Measurements from ENCODE around the gene KLHL14. TPM values are rescaled to one million over a fixed set of nuclear protein-coding genes. Genes with fewer than 3 reads are reported as not detected.

KLHL14 gene
- total and polyA plus RNA-seq, 2 of the 13 experiments (the other 11 are each of a cell fraction or from before 2014, with no cell fraction given): 16.0 to 41.8 TPM

GRCh38 chr18:32696376-32696775, 76.4 kb downstream of the KLHL14 start (continued):
- no peak for TF ChIP-seq ERF (CRISPR knock-in tag; IDR thresholded peaks at IDR 0.05)

GRCh38 chr18:32695534-32695933, 77.3 kb downstream of the KLHL14 start:
- peaks cover 10 to 55% of the 10 kb centered on the region in 2 experiments for H3K36me3 ChIP-seq (replicated peaks in 1 of 2; ENCODE audit: control insufficient read depth in 1 of 2, insufficient read depth in 2 of 2, low read length in 2 of 2)
- no peak overlapping the region for H3K4me2 ChIP-seq (ENCODE audit: low read depth, low read length)
- ChIA-PET CTCF (ENCODE audit: low intra/inter-chr PET ratio, low total read pairs) (no interaction called here), POLR2A (no interaction called here)
- H3K27ac ChIP-seq (ENCODE audit: extremely low read length, insufficient read depth, low read length): no peak overlapping the region
- no peak overlapping the region for H2AFZ ChIP-seq (ENCODE audit: low read length)
- H3K79me2 ChIP-seq (ENCODE audit: insufficient read depth, low read length): peaks cover 4% of the 10 kb centered on the region
- intact Hi-C loops (cut with micrococcal nuclease; ENCODE audit: unreplicated experiment): no loop called here
- H3K4me1 ChIP-seq (ENCODE audit: insufficient read depth, low read length): peaks cover 16% of the 10 kb centered on the region
- DNase-seq (ENCODE audit: low spot score) (no peak), FAIRE-seq (no peak), ATAC-seq (no peak)
- BruUV-seq (replicated peaks): no TSS peak
- no peaks in the 10 kb centered on the region for H3K27me3 ChIP-seq (ENCODE audit: control insufficient read depth in 1 of 2, insufficient read depth in 2 of 2, low read length in 2 of 2)
- no peaks in the 10 kb centered on the region for H3K9me3 ChIP-seq (ENCODE audit: low read length)
- H3K9ac ChIP-seq (ENCODE audit: insufficient read depth, low read depth, low read length): no peak overlapping the region
- H4K20me1 ChIP-seq (ENCODE audit: insufficient read depth, low read length): peaks cover 7% of the 10 kb centered on the region; the same call in 1 of the 2 replicates
- H3K4me3 ChIP-seq (replicated peaks in 1 of 3; ENCODE audit: insufficient read depth in 1 of 3, low read depth in 2 of 3, low read length in 3 of 3): no peak overlapping the region
- whole genome bisulfite sequencing (ENCODE audit: low lambda C conversion rate): 95% methylated on average over 3 of the region's 3 CpGs
- TF ChIP-seq MYPOP (CRISPR knock-in tag; IDR thresholded peaks at IDR 0.05) (no peak), NAIF1 (CRISPR knock-in tag; IDR thresholded peaks at IDR 0.05; ENCODE audit: borderline replicate concordance) (no peak), BRD4 (CRISPR knock-in tag; IDR thresholded peaks at IDR 0.05) (no peak), RARA (CRISPR knock-in tag; IDR thresholded peaks at IDR 0.05) (no peak), MAF1 (CRISPR knock-in tag; IDR thresholded peaks at IDR 0.05; ENCODE audit: borderline replicate concordance) (no peak), PTBP1 (IDR thresholded peaks at IDR 0.05; ENCODE audit: low read depth, low read length, poor library complexity, severe bottlenecking) (no peak), AKNA (CRISPR knock-in tag; IDR thresholded peaks at IDR 0.05; ENCODE audit: borderline replicate concordance) (no peak), PAX8 (CRISPR knock-in tag; IDR thresholded peaks at IDR 0.05; ENCODE audit: borderline replicate concordance) (no peak), BORCS8-MEF2B (CRISPR knock-in tag; IDR thresholded peaks at IDR 0.05) (no peak), ZNF331 (CRISPR knock-in tag; IDR thresholded peaks at IDR 0.05) (no peak)
- in situ Hi-C loops (cut with HindIII; ENCODE audit: extremely low pct_ligation_motif_present, low pct_unique_long_range_greater_than_20kb): no loop called here

Data from HepG2 (cell line).